Immature natural killer cell (primary cell): Measurements from ENCODE around the gene NYAP2. TPM values are rescaled to one million over a fixed set of nuclear protein-coding genes. Genes with fewer than 3 reads are reported as not detected.

Experiments used
- DNase-seq, 3 donors: peaks; one replicate each; pipeline ENCODE4 v3.0.0; 2022; ENCODE audit warnings: mixed read lengths in 1 of 3
- H3K27ac Mint-ChIP-seq, 6 donors: one replicate each; pipeline ENCODE4 v1.8.0; 2020; ENCODE audit warnings: mixed read lengths in 6 of 6, mild to moderate bottlenecking in 5 of 6, inconsistent platforms in 4 of 6, moderate library complexity in 3 of 6
- H3K27me3 Mint-ChIP-seq, 3 donors: one replicate each; pipeline ENCODE4 v1.8.0; 2020 to 2021; ENCODE audit warnings: low read depth in 3 of 3, mild to moderate bottlenecking in 3 of 3, mixed read lengths in 3 of 3, moderate library complexity in 3 of 3, inconsistent platforms in 1 of 3
- H3K36me3 Mint-ChIP-seq, 3 donors: one replicate each; pipeline ENCODE4 v1.8.0; 2020; ENCODE audit warnings: mixed read lengths in 3 of 3, inconsistent platforms in 2 of 3, mild to moderate bottlenecking in 2 of 3
- H3K4me1 Mint-ChIP-seq, 2 donors: one replicate each; pipeline ENCODE4 v1.8.0; 2020; ENCODE audit warnings: inconsistent platforms in 2 of 2, mild to moderate bottlenecking in 2 of 2, mixed read lengths in 2 of 2, moderate library complexity in 1 of 2
- H3K4me3 Mint-ChIP-seq, 5 donors: one replicate each; pipeline ENCODE4 v1.8.0; 2020; ENCODE audit warnings: mild to moderate bottlenecking in 5 of 5, mixed read lengths in 5 of 5, inconsistent platforms in 3 of 5, moderate library complexity in 3 of 5
- H3K9me3 Mint-ChIP-seq, 6 donors: one replicate each; pipeline ENCODE4 v1.8.0; 2020; ENCODE audit warnings: mild to moderate bottlenecking in 6 of 6, mixed read lengths in 6 of 6, inconsistent platforms in 4 of 6, moderate library complexity in 3 of 6
- polyA plus RNA-seq, 3 donors: library from polyadenylated mRNA; unstranded; fragments of 300-500 nt; fragmentation: Illumina TruSeq; gene quantifications; one replicate each; pipeline ENCODE4 v1.2.3, GENCODE V29; 2021

The NYAP2 gene
- not detected for polyA plus RNA-seq

DNA sequence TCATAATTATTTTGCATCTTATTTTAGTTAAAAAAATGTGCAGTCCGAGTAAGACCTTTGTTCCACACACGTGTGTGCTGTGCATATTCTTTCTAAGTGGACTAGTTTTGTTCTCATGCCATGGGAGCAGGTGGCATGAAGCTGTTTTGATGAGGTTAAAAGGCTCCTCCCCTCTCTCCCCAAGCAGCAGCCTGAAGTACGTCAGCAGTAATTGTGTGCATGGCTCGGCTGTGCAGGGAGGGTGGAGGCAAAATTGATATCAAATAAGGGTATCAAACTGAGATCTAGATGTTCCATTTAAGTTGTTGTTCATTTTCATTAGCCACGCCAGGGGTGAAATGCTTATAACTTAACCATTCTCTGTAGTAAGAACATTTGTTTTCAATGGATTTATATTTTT lies at the start of gene NYAP2:
Gene NYAP2, plus strand, starts transcription at position 207 of the 400 bp plus-strand sequence. CDS start 9,171 bp downstream, outside the sequence.
- Mint-ChIP-seq H3K9me3 (peaks cover 0 to under 1% (median 0%) of the 10 kb centered on the region in 6 donors), H3K27me3 (peaks cover 0 to 8% (median 1%) of the 10 kb centered on the region in 3 donors), H3K27ac (no peak within 1 kb of the TSS), H3K4me3 (no peak within 1 kb of the TSS), H3K4me1 (no peaks in the 10 kb centered on the region), H3K36me3 (no peaks in the 10 kb centered on the region)
- DNase-seq = no peak

DNA sequence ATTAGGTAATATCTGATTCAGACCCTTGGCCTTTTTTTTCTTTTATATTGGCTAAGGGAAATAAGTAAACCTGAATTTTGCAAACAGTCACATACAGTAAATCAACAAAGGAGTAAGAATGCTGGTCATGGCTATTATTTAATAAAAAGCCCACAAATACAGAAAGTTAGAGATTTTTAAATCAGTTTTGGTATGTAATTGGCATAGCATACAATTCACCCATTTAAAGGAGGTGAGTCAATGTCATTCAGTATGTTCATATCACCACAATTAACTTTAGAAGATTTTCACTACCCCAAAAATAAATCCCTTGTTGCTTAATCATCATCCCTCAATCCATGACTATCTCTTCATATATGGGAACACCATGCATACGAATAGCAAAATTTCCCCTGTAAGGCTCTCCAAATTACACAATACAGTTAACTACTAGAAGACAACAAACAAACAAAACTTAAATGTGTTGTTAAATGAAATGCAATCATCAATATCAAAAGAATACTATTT lies 45.9 kb upstream of the NYAP2 start:
- H3K9me3 Mint-ChIP-seq = peaks cover 0 to 4% (median 0%) of the 10 kb centered on the region in 6 donors
- no peak overlapping the region for H3K27ac Mint-ChIP-seq
- no peak for DNase-seq
- H3K4me3 Mint-ChIP-seq = no peak overlapping the region
- peaks cover 0 to 5% (median 2%) of the 10 kb centered on the region in 3 donors for H3K27me3 Mint-ChIP-seq
- H3K4me1 Mint-ChIP-seq = no peaks in the 10 kb centered on the region
- no peaks in the 10 kb centered on the region for H3K36me3 Mint-ChIP-seq

DNA sequence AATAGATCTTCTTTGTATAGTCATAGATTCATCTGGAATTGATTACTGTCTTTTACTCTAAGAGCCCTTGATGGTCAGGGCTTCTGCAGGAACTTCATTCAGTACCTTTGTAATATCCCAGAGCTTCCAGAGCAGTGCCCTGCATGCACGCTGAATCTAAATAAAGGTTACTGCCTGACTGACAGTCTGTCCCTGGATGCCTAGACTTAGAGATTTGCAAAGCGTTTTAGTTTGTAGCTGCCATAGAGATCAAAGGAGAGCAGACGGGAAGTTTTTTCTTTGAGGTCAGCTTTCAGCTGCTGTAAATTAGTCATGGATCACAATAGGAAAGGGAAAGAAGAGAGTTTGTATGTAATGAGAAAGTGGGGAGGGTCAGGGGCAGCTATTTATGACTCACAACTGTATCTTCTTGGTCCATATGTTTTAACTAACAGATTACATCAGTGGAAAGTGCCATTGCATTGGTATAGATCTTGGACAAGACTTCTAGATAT lies 45.2 kb upstream of the NYAP2 start:
- Mint-ChIP-seq H3K9me3 (peaks cover 0 to 4% (median 0%) of the 10 kb centered on the region in 6 donors), H3K27ac (no peak overlapping the region), H3K36me3 (no peaks in the 10 kb centered on the region), H3K4me3 (no peak overlapping the region), H3K27me3 (peaks cover 0 to 5% (median 2%) of the 10 kb centered on the region in 3 donors), H3K4me1 (no peaks in the 10 kb centered on the region)
- no peak for DNase-seq

DNA sequence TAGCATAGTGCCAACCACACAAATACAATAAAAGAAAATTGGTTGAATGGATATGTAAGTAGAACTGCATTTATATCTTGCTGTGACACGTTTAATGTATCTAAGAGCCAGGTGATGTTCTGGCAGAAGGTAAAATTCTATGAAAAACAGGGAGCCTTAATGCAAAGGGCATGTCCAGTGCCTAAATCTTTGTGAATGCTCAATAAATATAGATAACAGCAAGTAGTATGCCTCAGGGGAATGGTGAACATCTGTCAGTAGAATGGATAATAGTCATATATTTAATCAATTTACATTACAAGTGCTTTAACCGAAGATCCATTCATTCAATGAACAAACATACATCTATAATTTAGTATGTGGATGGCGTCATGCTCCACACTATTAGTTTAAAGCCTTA lies 43.7 kb upstream of the NYAP2 start:
- peaks cover 0 to 4% (median 3%) of the 10 kb centered on the region in 3 donors for H3K27me3 Mint-ChIP-seq

DNA sequence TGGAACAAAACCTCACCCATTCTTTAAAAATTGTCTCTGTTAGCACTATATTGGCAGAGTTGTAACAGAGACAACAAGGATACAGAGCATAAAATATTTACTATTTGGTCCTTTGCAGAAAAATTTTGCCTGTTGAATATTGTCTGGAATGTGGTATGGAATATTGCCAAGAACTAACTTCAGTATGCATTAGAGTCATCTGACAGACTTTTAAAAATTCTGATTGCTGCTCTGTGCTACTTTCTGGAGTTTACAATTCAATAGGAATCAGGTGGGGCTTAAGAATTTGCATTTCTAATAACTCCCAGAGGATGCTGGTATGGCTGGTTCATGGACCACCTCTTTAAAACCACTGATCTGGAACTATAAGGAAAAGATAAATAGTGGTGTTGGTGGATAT lies 32.8 kb upstream of the NYAP2 start:
- Mint-ChIP-seq H3K27me3 (peaks cover 0 to 4% (median 0%) of the 10 kb centered on the region in 3 donors), H3K36me3 (no peaks in the 10 kb centered on the region), H3K4me3 (no peak overlapping the region), H3K27ac (no peak overlapping the region), H3K4me1 (no peaks in the 10 kb centered on the region), H3K9me3 (no peaks in the 10 kb centered on the region)
- no peak for DNase-seq

More for the DNA sequence above, 43.7 kb upstream of the NYAP2 start:
- no peak for DNase-seq
- Mint-ChIP-seq H3K4me1 (no peaks in the 10 kb centered on the region), H3K36me3 (no peaks in the 10 kb centered on the region), H3K9me3 (peaks cover 0 to under 1% (median 0%) of the 10 kb centered on the region in 6 donors), H3K4me3 (no peak overlapping the region), H3K27ac (no peak overlapping the region)

DNA sequence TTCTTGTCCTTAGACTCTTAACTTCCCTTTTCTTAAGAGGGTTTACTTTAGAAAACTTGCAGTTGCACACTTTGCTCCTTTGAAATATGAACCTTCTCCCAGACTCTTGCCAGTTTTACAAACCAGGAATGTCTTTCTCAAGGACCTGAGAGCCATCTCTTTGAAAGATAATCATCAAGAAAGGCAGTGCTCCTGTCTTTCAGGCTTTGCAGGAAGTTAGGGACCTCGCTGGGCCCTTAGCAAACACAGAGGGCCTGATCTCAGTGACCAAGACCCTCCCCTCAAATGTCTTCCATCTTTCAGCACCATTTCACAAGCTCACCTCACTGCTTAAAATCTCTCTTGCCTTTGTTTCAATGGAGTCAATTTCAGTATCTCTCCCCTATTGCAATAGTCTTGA lies 32.0 kb upstream of the NYAP2 start:
- Mint-ChIP-seq H3K4me1 (no peaks in the 10 kb centered on the region), H3K27ac (no peak overlapping the region), H3K27me3 (peaks cover 0 to 4% (median 0%) of the 10 kb centered on the region in 3 donors), H3K36me3 (no peaks in the 10 kb centered on the region), H3K9me3 (no peaks in the 10 kb centered on the region), H3K4me3 (no peak overlapping the region)
- no peak for DNase-seq

DNA sequence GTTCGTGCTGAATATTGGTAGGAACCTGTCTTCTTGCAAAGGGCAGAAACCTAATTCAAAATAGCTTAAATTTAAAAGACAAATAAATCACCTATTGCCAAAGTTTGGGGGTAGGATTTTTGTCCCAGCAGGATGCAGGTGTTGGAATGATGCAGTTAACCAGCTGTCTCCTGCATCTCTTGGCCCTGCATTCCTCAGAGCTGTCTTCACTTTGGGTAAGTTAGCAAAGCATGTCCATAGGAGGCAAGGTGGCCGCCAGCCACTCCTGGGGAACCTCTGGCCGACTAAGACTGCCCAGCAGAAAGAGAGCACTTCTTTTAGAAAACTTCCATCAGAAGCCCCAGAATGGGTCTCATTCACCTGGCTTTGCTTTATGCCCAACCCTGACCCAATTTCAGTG lies 20.5 kb upstream of the NYAP2 start:
- Mint-ChIP-seq H3K36me3 (no peaks in the 10 kb centered on the region), H3K4me3 (no peak overlapping the region), H3K27me3 (peaks cover 0 to 3% (median 2%) of the 10 kb centered on the region in 3 donors), H3K4me1 (no peaks in the 10 kb centered on the region), H3K27ac (no peak overlapping the region), H3K9me3 (peaks cover 0 to 2% (median 0%) of the 10 kb centered on the region in 6 donors)
- DNase-seq = no peak

DNA sequence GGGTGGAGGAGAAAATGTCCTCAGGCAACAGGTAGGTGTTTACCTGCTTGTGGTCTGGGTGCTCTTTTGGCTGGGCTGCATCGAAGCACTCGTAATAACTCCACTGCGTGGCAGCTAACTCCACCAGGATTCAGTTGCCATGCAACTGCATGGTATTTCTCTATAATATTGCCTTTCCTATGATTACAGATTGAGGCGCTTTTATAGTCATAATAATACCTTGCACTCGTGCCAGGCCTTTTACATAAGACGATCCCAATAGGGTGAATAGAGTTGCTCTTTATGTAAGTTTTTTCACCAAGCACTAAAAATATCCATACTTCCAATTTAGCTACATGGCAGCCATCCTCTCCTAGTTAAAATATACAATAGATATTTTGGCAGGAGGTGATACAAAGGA lies 19.7 kb upstream of the NYAP2 start:
- Mint-ChIP-seq H3K27ac (no peak overlapping the region), H3K4me1 (no peaks in the 10 kb centered on the region), H3K4me3 (no peak overlapping the region), H3K9me3 (peaks cover 0 to 2% (median 0%) of the 10 kb centered on the region in 6 donors), H3K36me3 (no peaks in the 10 kb centered on the region), H3K27me3 (peaks cover 0 to 3% (median 2%) of the 10 kb centered on the region in 3 donors)
- no peak for DNase-seq

DNA sequence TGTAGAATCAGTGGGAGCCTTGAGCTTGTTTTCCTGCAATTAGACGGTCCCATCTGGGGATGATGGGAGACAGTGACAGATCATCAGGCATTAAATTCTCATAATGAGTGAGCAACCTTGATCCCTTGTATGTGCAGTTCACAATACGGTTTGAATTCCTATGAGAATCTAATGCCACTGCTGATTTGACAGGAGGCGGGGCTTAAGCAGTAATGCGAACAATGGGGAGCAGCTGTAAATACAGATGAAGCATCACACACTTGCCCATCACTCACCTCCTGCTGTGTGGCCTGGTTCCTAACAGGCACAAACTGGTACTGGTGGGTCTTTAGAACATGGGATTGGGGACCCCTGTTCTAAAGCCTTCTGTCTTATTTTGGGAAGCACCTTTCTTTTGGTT lies 17.9 kb upstream of the NYAP2 start:
- no peak overlapping the region for H3K27ac Mint-ChIP-seq

DNA sequence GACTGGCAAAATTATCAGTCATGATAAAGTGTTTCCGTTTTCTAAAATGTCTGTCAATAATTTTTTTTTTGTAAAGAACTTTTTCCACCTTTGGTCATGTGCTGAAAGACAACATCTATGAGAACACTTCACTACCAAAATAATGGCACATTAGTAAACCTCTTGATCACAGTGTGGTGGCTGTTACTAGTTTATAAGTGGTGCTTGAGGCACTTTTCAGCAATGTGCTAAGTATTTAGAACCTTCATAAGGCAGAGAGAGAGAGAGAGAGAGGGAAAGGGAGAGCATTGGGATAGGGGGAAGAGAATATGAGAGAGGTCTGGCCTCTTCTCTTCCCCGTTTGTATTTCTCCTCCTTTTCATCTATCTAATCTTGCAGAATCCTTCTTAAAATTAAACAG lies 1.1 kb upstream of the NYAP2 start:
- Mint-ChIP-seq H3K4me1 (no peaks in the 10 kb centered on the region), H3K27ac (no peak overlapping the region), H3K36me3 (no peaks in the 10 kb centered on the region), H3K27me3 (peaks cover 1 to 10% (median 2%) of the 10 kb centered on the region in 3 donors), H3K4me3 (no peak overlapping the region), H3K9me3 (peaks cover 0 to 2% (median 0%) of the 10 kb centered on the region in 6 donors)
- no peak for DNase-seq

More for the DNA sequence above, 17.9 kb upstream of the NYAP2 start:
- H3K9me3 Mint-ChIP-seq = peaks cover 0 to 2% (median 0%) of the 10 kb centered on the region in 6 donors
- peaks cover 0 to 3% (median 2%) of the 10 kb centered on the region in 3 donors for H3K27me3 Mint-ChIP-seq
- no peaks in the 10 kb centered on the region for H3K4me1 Mint-ChIP-seq
- no peak for DNase-seq
- H3K4me3 Mint-ChIP-seq = no peak overlapping the region
- H3K36me3 Mint-ChIP-seq = no peaks in the 10 kb centered on the region

DNA sequence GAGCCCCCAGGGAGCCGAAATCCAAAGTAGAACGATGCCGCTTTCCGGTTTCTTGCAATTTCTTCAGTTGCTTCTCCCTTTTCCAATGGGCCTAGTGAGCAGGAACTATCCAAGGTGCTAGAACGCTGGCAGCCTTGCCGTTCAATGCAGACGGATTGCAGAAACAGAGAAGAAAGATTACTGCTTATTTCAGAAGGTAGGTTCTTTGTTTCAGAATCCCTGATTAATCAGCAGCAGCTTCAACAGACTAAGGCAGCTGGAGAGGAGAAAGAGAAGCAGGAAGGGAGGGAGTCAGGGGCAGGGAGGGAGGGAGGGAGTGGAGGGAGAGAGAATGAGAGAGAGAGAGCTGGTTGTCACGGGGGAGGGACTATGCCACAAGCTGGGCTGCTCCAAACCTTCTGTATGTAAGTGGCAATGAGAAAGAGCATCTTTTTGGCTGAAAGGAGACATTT lies 576 bp downstream of the NYAP2 start:
- DNase-seq = no peak
- Mint-ChIP-seq H3K27ac (no peak overlapping the region), H3K9me3 (no peaks in the 10 kb centered on the region), H3K4me3 (no peak overlapping the region), H3K27me3 (peaks cover 0 to 9% (median 1%) of the 10 kb centered on the region in 3 donors), H3K4me1 (no peaks in the 10 kb centered on the region), H3K36me3 (no peaks in the 10 kb centered on the region)

DNA sequence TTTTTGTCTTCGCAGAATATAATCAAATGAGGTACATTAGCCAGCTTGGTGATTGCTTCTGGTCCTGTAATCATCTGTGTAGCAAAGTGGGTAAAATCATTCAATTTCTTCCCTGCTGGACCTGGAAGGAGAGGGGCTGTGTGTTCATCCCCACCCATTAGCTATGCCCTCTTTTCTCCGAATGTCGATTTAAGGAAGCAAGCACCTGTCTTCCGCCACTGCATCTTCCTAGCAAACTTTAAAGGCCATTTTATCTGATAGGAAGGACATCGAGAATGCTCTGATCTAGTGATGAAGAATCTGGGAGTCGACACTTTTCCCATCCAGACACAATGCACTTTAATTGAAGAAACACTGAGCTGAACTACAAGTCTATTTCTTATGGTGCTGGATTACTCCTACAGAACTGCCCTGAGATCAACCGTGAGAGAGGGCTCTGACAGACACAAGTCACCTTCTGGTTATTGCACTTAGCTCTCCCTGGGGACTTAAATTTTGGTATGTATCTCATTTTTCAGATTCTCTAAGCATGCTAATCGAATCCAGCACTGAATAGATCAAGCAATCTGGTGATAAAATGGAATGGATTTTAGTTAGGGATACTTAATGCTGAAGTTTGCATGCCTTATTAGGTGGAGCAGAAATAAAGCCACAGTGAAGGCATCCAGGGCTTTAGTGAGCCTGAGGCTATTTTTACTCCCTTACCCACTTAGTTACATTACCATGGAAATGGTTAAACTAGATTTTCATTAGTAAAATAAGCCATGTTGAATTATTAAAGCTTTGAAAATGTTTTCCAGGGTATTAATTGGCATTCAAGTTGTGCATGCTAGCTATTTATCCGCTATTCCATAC lies 1.3 kb downstream of the NYAP2 start:
- Mint-ChIP-seq H3K4me3 (no peak overlapping the region), H3K36me3 (no peaks in the 10 kb centered on the region), H3K9me3 (no peaks in the 10 kb centered on the region), H3K27ac (no peak overlapping the region), H3K27me3 (peaks cover 0 to 9% (median 1%) of the 10 kb centered on the region in 3 donors), H3K4me1 (no peaks in the 10 kb centered on the region)
- DNase-seq = no peak

DNA sequence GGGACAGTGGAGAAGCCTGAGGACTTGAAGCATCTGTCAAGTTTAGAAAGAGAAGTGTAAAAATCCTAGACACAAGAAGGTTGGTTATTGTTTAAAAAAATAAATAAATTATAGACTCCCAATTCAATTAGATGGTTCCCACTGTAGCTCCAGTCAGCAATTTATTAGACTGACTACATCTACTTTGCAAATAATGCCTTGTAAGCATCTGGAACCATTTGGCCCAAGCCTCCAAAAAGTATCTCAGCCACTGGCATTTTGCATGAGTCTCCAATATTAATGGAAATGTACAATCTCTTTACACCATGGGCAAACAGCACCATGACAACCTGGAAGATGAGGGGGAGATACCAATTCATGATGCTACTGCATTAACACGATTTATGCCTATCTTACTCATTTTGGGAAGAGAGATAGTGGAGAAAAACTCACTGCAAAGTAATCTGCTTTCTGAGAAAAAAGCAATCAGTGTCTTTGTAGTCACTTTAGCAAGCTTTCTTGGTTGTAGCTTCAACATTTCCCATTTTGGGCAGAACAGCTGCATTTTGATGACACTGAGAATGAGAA lies 2.8 kb downstream of the NYAP2 start:
- no peaks in the 10 kb centered on the region for H3K4me1 Mint-ChIP-seq
- no peaks in the 10 kb centered on the region for H3K36me3 Mint-ChIP-seq
- no peaks in the 10 kb centered on the region for H3K9me3 Mint-ChIP-seq
- no peak for DNase-seq
- H3K27ac Mint-ChIP-seq = no peak overlapping the region
- no peak overlapping the region for H3K4me3 Mint-ChIP-seq
- H3K27me3 Mint-ChIP-seq = peaks cover 0 to 9% (median 1%) of the 10 kb centered on the region in 3 donors

DNA sequence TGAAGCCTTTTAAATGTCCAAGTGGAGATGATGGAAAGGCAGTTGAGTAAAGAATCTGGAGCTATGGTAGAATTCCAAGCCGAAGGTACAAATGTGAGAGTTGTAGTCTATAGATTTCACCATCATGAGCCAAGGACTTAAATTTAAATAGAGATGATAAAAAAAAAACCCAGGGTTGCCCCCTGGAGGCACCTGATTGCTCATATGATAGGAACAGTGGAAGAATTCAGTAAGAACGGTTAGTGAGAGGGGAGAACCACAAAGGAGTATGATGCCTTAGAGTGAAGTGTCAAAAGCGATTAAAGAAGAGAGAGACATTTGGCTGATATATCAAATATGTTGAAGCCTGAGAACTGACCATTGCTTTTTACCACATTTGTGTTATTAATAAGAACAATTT lies 11.9 kb downstream of the NYAP2 start:
- H3K27ac Mint-ChIP-seq = no peak overlapping the region
- H3K9me3 Mint-ChIP-seq = peaks cover 0 to 3% (median 0%) of the 10 kb centered on the region in 6 donors
- no peak overlapping the region for H3K4me3 Mint-ChIP-seq

More for the DNA sequence above, 11.9 kb downstream of the NYAP2 start:
- Mint-ChIP-seq H3K27me3 (peaks cover 0 to 2% (median 1%) of the 10 kb centered on the region in 3 donors), H3K36me3 (no peaks in the 10 kb centered on the region), H3K4me1 (no peaks in the 10 kb centered on the region)
- DNase-seq = no peak
